ENCODE measurements around the gene APEX1. TPM values are rescaled to one million over a fixed set of nuclear protein-coding genes. Genes with fewer than 3 reads are reported as not detected.
A peak's percentile ranks its signal among the peaks of the same experiment; 100 is the strongest.

Gene APEX1
- total RNA-seq, 1 experiment from 2014 or later: 235 TPM

GRCh38 chr14:20428802-20429201 is 26.2 kb upstream of the APEX1 start:
- H3K9me3 ChIP-seq (ENCODE audit: control insufficient read depth in 1 of 2, insufficient read depth in 1 of 2, low read depth in 1 of 2, low read length in 2 of 2): no peaks in the 10 kb centered on the region
- H2AFZ ChIP-seq (ENCODE audit: low read depth, low read length, poor library complexity, severe bottlenecking): no peak overlapping the region
- H3K27ac ChIP-seq (ENCODE audit: low read depth, low read length): no peak overlapping the region
- no peak overlapping the region for H3K4me3 ChIP-seq (replicated peaks in 1 of 2; ENCODE audit: low read depth in 1 of 2, low read length in 2 of 2)
- H3K27me3 ChIP-seq (ENCODE audit: insufficient read depth, low read length): no peaks in the 10 kb centered on the region
- ATAC-seq: no peak
- no peak overlapping the region for H3K9ac ChIP-seq (ENCODE audit: low read length)
- DNase-seq (ENCODE audit: low read depth, low spot score): no peak
- ChIA-PET RAD21 (ENCODE audit: low non-redundant PET in 1 of 2, low total read pairs in 2 of 2, uncharacterized antibody in 2 of 2, unreplicated experiment in 2 of 2) (no interaction called here), POLR2A (no interaction called here), CTCF (no interaction called here)
- no peaks in the 10 kb centered on the region for H3K9me2 ChIP-seq (ENCODE audit: insufficient read depth)
- H3K36me3 ChIP-seq (ENCODE audit: control insufficient read depth in 1 of 2, insufficient read depth in 2 of 2, low read length in 2 of 2): no peaks in the 10 kb centered on the region
- TF ChIP-seq EZH2phosphoT487 (IDR thresholded peaks at IDR 0.05; ENCODE audit: borderline replicate concordance): no peak
- TF ChIP-seq POLR2AphosphoS5 (IDR thresholded peaks at IDR 0.05; ENCODE audit: low read depth, low read length): no peak
- no peak for TF ChIP-seq MAX (IDR thresholded peaks at IDR 0.05)
- H3K79me2 ChIP-seq (ENCODE audit: insufficient read depth, low read length): no peaks in the 10 kb centered on the region
- H3K4me2 ChIP-seq (ENCODE audit: low read length): no peak overlapping the region
- H4K20me1 ChIP-seq (ENCODE audit: insufficient read depth): no peaks in the 10 kb centered on the region
- intact Hi-C loops (cut with micrococcal nuclease): no loop called here
- H3K4me1 ChIP-seq (ENCODE audit: control insufficient read depth in 1 of 2, insufficient read depth in 2 of 2, low read length in 2 of 2): peaks cover 13 to 19% of the 10 kb centered on the region in 2 experiments
- BruUV-seq (replicated peaks): no TSS peak

GRCh38 chr14:20429801-20430669 is 25.0 kb upstream of the APEX1 start:
- Histone ChIP-seq H3K27me3 (ENCODE audit: insufficient read depth, low read length) (no peaks in the 10 kb centered on the region), H3K9me2 (ENCODE audit: insufficient read depth) (no peaks in the 10 kb centered on the region), H3K4me1 (ENCODE audit: control insufficient read depth in 1 of 2, insufficient read depth in 2 of 2, low read length in 2 of 2) (peaks cover 16 to 28% of the 10 kb centered on the region in 2 experiments), H3K79me2 (ENCODE audit: insufficient read depth, low read length) (no peaks in the 10 kb centered on the region), H3K4me3 (replicated peaks in 1 of 2; ENCODE audit: low read depth in 1 of 2, low read length in 2 of 2) (no peak overlapping the region), H3K27ac (ENCODE audit: low read depth, low read length) (no peak overlapping the region), H3K4me2 (ENCODE audit: low read length) (no peak overlapping the region), H4K20me1 (ENCODE audit: insufficient read depth) (no peaks in the 10 kb centered on the region), H3K9me3 (ENCODE audit: control insufficient read depth in 1 of 2, insufficient read depth in 1 of 2, low read depth in 1 of 2, low read length in 2 of 2) (no peaks in the 10 kb centered on the region), H3K36me3 (ENCODE audit: control insufficient read depth in 1 of 2, insufficient read depth in 2 of 2, low read length in 2 of 2) (no peaks in the 10 kb centered on the region), H2AFZ (ENCODE audit: low read depth, low read length, poor library complexity, severe bottlenecking) (no peak overlapping the region), H3K9ac (ENCODE audit: low read length) (no peak overlapping the region)
- DNase-seq (ENCODE audit: low read depth, low spot score) (no peak), ATAC-seq (no peak)
- CTCF ChIA-PET: no interaction called here
- no peak for TF ChIP-seq TCF7L2 (IDR thresholded peaks at IDR 0.05; ENCODE audit: borderline replicate concordance, extremely low read depth, insufficient read depth, insufficient read length)
- no peak for TF ChIP-seq EZH2phosphoT487 (IDR thresholded peaks at IDR 0.05; ENCODE audit: borderline replicate concordance)
- TF ChIP-seq SRF (IDR thresholded peaks at IDR 0.05; ENCODE audit: low read depth): no peak
- 0 out of 2 replicates have a peak, but pooled peaks have one; percentile 2 for TF ChIP-seq ZFX (IDR thresholded peaks at IDR 0.05)
- TF ChIP-seq JUND (IDR thresholded peaks at IDR 0.05): no peak
- POLR2A ChIA-PET: interaction anchor here (0.8 kb wide), 1 partner anchor 25 kb away, joined by 3 read pairs; the partner anchor contains the start of gene APEX1
- no TSS peak for BruUV-seq (replicated peaks)
- RAD21 ChIA-PET (ENCODE audit: low non-redundant PET in 1 of 2, low total read pairs in 2 of 2, uncharacterized antibody in 2 of 2, unreplicated experiment in 2 of 2): no interaction called here
- intact Hi-C loops (cut with micrococcal nuclease): no loop called here
